ENCODE measurements around the gene TAS2R40. TPM values are rescaled to one million over a fixed set of nuclear protein-coding genes. Genes with fewer than 3 reads are reported as not detected.
"Not testable (repeated sequence)": the region's sequence is repeated elsewhere in the genome, so short reads cannot be mapped to it uniquely, and the experiment has no call there.

The TAS2R40 gene
- total RNA-seq: not detected in 2 replicates

DNA sequence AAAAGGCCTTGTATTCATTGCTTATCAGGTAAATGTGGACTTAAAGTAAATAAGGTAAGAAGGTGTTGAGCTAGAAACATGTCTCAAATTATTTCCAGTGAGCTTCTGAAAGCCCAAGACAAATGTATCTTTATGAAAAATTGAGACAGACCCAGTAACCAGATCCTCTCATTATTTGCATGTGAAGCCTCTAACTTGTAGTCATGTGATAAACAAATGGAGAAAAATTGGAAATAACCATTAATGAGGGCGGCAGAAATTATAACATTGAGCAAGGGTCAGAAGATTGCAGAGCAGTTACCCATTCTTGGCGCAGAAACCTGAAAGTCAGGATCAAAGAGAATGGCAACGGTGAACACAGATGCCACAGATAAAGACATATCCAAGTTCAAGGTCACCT lies at the start of gene TAS2R40:
Gene TAS2R40, plus strand, starts transcription at position 301 of the 400 bp plus-strand sequence. Its CDS starts 42 bp downstream, at position 343.
- no peak for DNase-seq

GRCh38 chr7:143172354-143172753 lies 49.5 kb upstream of the TAS2R40 start:
- no peak for DNase-seq

DNA sequence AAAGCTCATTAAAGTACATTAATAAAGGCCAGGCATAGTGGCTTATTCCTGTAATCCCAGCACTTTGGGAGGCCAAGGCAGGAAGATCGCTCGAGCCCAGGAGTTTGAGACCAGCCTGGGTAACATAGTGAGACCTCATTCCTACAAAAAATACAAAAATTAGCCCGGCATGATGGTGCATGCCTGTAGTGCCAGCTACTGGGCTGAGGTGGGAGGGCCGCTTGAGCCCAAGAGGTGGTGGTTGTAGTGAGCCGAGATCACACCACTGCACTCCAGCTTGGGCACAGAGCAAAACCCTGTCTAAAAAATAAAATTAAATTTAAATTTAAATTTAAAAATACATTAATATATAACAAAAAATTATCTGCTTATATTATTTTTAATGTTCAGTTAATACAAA lies 45.7 kb upstream of the TAS2R40 start:
- no peak for DNase-seq

DNA sequence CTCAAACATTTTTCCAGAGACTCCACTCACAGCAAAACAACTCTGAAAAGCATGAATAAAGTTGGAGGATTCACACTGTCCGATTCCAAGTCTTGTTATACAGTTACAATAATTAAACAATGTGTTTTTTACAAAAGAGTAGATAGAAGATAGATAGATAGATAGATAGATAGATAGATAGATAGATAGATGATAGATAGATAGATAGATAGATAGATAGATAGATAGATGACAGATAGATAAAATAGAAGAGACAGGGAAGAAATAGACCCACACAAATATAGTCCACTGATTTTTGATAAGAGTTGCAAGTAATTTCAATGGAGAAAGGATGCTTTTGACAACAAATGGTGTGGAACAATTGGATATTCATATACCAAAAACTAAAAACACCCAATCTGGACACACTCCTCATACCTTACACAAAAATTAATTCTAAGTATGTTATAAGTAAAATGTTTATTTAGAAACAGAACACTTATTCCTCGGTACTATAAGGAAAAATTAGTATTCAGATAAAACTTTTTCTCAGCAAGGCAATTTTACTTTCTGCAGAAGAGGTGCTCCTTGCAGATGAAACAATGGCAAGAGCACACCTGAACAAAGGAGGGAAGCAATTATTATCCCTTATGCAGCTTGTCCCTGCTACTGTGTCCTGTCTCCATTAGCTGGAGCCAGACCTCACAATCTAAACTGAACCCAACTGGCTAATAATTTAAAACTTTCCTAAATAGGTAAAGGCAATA lies 44.3 kb upstream of the TAS2R40 start:
- no peak for DNase-seq

DNA sequence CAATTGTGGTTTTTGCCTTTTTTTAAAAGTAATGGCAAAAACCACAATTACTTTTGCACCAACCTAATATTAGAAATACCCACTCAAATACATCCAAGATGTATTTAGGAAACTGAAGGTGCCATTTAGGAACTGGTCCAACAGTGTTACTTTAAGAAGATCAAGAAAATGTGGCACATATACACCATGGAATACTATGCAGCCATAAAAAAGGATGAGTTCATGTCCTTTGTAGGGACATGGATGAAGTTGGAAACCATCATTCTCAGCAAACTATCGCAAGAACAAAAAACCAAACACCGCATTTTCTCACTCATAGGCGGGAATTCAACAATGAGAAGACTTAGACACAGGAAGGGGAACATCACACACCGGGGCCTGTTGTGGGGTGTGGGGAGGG lies 41.1 kb upstream of the TAS2R40 start:
- DNase-seq: not testable (repeated sequence)

GRCh38 chr7:143181349-143181748 lies 40.5 kb upstream of the TAS2R40 start:
- DNase-seq: no peak

DNA sequence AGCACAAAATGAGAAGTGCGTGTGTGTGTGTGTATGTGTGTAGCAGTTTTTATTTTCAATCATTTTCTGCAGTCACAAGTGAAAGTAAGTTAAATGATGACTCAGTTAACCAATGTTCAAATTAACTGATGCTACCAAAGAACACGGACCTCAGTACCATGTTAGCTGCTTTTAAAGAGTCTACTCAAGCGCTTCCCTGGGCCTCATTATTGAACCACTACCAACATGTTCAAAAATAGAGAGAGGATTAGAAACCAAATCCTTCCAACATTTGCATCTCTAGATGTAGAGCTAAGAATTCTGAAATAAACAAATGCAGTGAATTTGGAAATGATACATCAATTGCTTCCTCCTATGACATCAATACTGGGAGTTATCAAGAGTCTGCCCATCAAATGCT lies 38.8 kb upstream of the TAS2R40 start, which contains the start of gene TAS2R39:
Gene TAS2R39, plus strand, starts transcription at position 396 of the 400 bp plus-strand sequence. Its CDS starts 0 bp downstream, at position 396.
- DNase-seq: no peak

- no peak for DNase-seq
These were observed 36.3 kb upstream of the TAS2R40 start for GRCh38 chr7:143185551-143185950.

DNA sequence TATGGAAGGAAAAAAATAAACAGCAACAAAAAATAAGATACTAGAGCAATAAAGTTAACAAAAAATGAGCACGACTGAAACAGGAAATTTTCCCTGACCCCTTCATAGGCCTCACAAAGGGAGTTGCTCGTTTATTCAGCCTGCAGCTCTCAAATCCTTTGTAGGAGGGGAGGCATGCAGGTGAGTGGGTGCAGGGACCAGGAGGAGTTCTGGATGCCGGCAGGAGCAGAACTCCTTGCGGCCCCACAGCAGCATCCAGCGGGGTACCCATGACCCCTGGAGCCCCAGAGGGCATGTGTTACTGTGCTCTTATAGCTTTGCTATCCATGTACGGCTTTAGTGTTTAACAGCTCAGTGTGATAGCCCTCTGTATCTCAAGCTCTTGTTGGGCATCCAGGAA lies 32.8 kb upstream of the TAS2R40 start:
- DNase-seq: no peak

GRCh38 chr7:143193880-143194279 lies 28.0 kb upstream of the TAS2R40 start:
- no peak for DNase-seq

GRCh38 chr7:143199040-143199439 lies 22.8 kb upstream of the TAS2R40 start:
- no peak for DNase-seq

GRCh38 chr7:143202161-143202560 lies 19.7 kb upstream of the TAS2R40 start:
- no peak for DNase-seq

- no peak for DNase-seq
These were observed 18.5 kb upstream of the TAS2R40 start for GRCh38 chr7:143203386-143203785.

DNA sequence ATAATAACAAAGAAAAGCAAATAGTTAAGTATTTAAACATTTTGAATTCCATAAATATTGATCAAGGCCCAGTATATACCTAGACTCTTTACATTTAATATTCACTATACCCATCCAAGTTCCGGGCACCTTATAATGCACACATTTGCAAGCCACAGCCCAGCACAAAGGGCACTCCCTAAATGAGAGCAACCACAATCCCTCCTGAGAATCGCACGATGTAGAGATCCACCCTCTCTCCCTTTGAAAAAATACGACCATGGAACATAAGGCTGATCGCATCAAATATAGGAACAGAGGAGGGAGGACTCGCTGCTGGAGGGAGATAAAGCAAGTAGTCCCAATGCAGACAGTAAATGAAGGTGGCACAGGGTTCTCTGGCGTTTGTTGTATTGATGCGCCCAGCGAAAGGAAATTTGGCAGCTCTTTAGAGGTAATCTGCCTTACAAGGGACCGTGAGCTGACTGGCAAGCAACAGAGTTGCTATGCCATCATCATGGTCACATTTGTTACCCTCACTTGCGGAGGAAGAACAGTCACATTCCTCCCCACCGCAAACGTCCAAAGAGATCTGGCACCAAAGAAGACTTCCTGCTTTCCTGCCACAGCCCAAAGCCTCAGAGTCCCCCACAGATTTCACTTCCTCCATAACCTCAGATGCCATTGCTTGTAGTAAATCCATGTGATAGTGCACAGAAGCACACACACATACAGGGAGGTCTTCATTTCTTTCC lies 16.1 kb upstream of the TAS2R40 start:
- DNase-seq: no peak

- DNase-seq: no peak
These were observed 11.3 kb upstream of the TAS2R40 start for GRCh38 chr7:143210541-143210940.

DNA sequence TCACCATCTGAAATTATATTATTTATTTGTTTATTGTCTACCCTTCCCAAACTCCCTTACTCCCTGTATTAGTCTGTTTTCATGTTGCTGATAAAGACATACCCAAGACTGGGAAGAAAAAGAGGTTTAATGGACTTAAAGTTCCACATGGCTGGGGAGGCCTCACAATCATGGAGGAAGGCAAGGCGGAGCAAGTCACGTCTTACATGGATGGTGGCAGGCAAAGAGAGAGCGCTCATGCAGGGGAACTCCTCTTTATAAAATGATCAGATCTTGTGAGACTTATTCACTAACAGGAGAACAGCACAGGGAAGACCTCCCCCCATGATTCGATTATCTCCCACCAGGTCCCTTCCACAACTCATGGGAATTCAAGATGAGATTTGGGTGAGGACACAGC lies 8.4 kb upstream of the TAS2R40 start:
- DNase-seq: not testable (repeated sequence)

- peak; percentile 91 for DNase-seq
These were observed 6.8 kb upstream of the TAS2R40 start for GRCh38 chr7:143214789-143215679.

- DNase-seq: no peak
These were observed 5.7 kb upstream of the TAS2R40 start for GRCh38 chr7:143216151-143216550.

- no peak for DNase-seq
These were observed 5.2 kb upstream of the TAS2R40 start for GRCh38 chr7:143216686-143217085.

- no peak for DNase-seq
These were observed 4.0 kb upstream of the TAS2R40 start for GRCh38 chr7:143217806-143218205.

- DNase-seq: no peak
These were observed 551 bp upstream of the TAS2R40 start for GRCh38 chr7:143221286-143221685.

GRCh38 chr7:143222782-143223181 lies 945 bp downstream of the TAS2R40 start:
- no peak for DNase-seq

DNA sequence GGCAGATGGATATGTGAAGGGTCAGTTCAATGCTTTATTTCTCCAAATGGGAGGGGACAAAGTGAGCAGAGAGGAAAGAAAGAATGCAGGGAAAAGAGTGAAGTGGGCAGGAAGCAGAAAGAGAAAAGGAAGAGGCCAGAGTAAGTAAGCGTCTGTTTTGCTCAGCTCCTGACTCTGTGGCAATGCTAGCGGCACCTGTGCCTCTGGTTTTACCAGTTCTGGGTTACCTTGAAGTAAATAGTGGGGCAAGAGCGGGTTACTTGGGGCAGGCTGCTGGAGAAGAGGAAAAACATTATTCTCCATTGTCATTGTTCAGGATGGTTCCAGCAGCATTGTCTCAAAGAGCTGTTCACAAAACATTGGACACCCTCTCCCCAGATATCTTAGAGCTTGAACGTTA lies 1.9 kb downstream of the TAS2R40 start:
- no peak for DNase-seq

Data from dermis blood vessel endothelial cell (primary cell).